GM18502 (cell line): ENCODE data around the gene OSBPL10.

Experiments
- ATAC-seq: cut with Tn5 transposase; IDR thresholded peaks from one replicate; pipeline ENCODE4 v1.9.1; 2021; ENCODE audit warnings: mild to moderate bottlenecking; ENCODE audit not compliant: unreplicated experiment, poor library complexity

OSBPL10 gene

GRCh38 chr3:31831591-31831990 lies 149.5 kb downstream of the OSBPL10 start:
- no peak for ATAC-seq

- no peak for ATAC-seq
Measured at GRCh38 chr3:31829826-31830426, 151.1 kb downstream of the OSBPL10 start.

- ATAC-seq: no peak
Measured at GRCh38 chr3:31829010-31829409, 152.1 kb downstream of the OSBPL10 start.

- no peak for ATAC-seq
Measured at GRCh38 chr3:31828007-31828406, 153.1 kb downstream of the OSBPL10 start.

- ATAC-seq: no peak
Measured at GRCh38 chr3:31823184-31823583, 157.9 kb downstream of the OSBPL10 start.

GRCh38 chr3:31821118-31821517 lies 159.9 kb downstream of the OSBPL10 start:
- no peak for ATAC-seq

- ATAC-seq: no peak
Measured at GRCh38 chr3:31819441-31819840, 161.6 kb downstream of the OSBPL10 start.

GRCh38 chr3:31817411-31817966 lies 163.6 kb downstream of the OSBPL10 start:
- no peak for ATAC-seq

GRCh38 chr3:31815631-31816440 lies 165.2 kb downstream of the OSBPL10 start:
- no peak for ATAC-seq

- no peak for ATAC-seq
Measured at GRCh38 chr3:31815006-31815405, 166.1 kb downstream of the OSBPL10 start.

- no peak for ATAC-seq
Measured at GRCh38 chr3:31813686-31814085, 167.4 kb downstream of the OSBPL10 start.

GRCh38 chr3:31813197-31813596 lies 167.9 kb downstream of the OSBPL10 start:
- ATAC-seq: no peak

GRCh38 chr3:31810991-31811433 lies 170.1 kb downstream of the OSBPL10 start:
- ATAC-seq: no peak

GRCh38 chr3:31808143-31808720 lies 172.8 kb downstream of the OSBPL10 start:
- no peak for ATAC-seq

GRCh38 chr3:31804251-31805051 lies 176.6 kb downstream of the OSBPL10 start:
- ATAC-seq: no peak

GRCh38 chr3:31802981-31803740 lies 177.9 kb downstream of the OSBPL10 start:
- ATAC-seq: no peak

GRCh38 chr3:31800436-31800835 lies 180.6 kb downstream of the OSBPL10 start:
- no peak for ATAC-seq

- no peak for ATAC-seq
Measured at GRCh38 chr3:31798840-31799239, 182.2 kb downstream of the OSBPL10 start.

GRCh38 chr3:31793821-31794220 lies 187.2 kb downstream of the OSBPL10 start:
- ATAC-seq: no peak

- no peak for ATAC-seq
Measured at GRCh38 chr3:31791090-31791430, 190.0 kb downstream of the OSBPL10 start.
